OCI-LY1 (cell line): Measurements from ENCODE around the gene ZCCHC7.

Source experiments
- H2AFZ ChIP-seq: fragments of 200-600 bp; sonication (generic), shearing (Covaris generic); 2 replicates; pipeline ENCODE4 v1.6.0; 2014; ENCODE audit warnings: antibody characterized with exemption, mild to moderate bottlenecking, low read length
- H3F3A ChIP-seq: fragments of 200-600 bp; sonication (generic), shearing (Covaris generic); 2 replicates; pipeline ENCODE4 v1.6.0; 2014; ENCODE audit warnings: mild to moderate bottlenecking, antibody characterized with exemption, low read length, moderate library complexity; ENCODE audit not compliant: insufficient read depth
- H3K27ac ChIP-seq: fragments of 200-600 bp; sonication (generic); 2 replicates; pipeline ENCODE4 v1.5.1; 2014; ENCODE audit warnings: low read length, mixed run types, mild to moderate bottlenecking, low read depth; ENCODE audit not compliant: poor library complexity, severe bottlenecking
- H3K27me3 ChIP-seq: fragments of 200-600 bp; sonication (generic); 2 replicates; pipeline ENCODE4 v1.6.0; 2014; ENCODE audit warnings: antibody characterized with exemption, mild to moderate bottlenecking, low read length, moderate library complexity; ENCODE audit not compliant: insufficient read depth
- H3K36me3 ChIP-seq: fragments of 200-600 bp; sonication (generic); 2 replicates; pipeline ENCODE4 v1.6.1; 2014; ENCODE audit warnings: mild to moderate bottlenecking, antibody characterized with exemption, low read length, moderate library complexity, mixed read lengths; ENCODE audit not compliant: insufficient read depth
- H3K4me1 ChIP-seq: fragments of 200-600 bp; sonication (generic); 2 replicates; pipeline ENCODE4 v1.5.1; 2014; ENCODE audit warnings: mild to moderate bottlenecking, low read length, moderate library complexity; ENCODE audit not compliant: insufficient read depth, severe bottlenecking
- H3K4me2 ChIP-seq: fragments of 200-600 bp; sonication (generic), shearing (Covaris generic); 2 replicates; pipeline ENCODE4 v1.6.1; 2014; ENCODE audit warnings: low read length
- H3K4me3 ChIP-seq: fragments of 200-600 bp; sonication (generic); 2 replicates; pipeline ENCODE4 v1.5.1; 2014; ENCODE audit warnings: low read length, low read depth, mild to moderate bottlenecking, mixed read lengths; ENCODE audit not compliant: poor library complexity, severe bottlenecking
- H3K79me2 ChIP-seq: fragments of 200-600 bp; shearing (Covaris generic); 2 replicates; pipeline ENCODE4 v1.6.1; 2016; ENCODE audit warnings: mixed run types, low read length, mixed read lengths; ENCODE audit not compliant: insufficient read depth
- H3K9ac ChIP-seq: fragments of 200-600 bp; sonication (generic), shearing (Covaris generic); 2 replicates; pipeline ENCODE4 v1.6.1; 2014; ENCODE audit warnings: mild to moderate bottlenecking, low read length, mixed read lengths
- H3K9me2 ChIP-seq: fragments of 200-600 bp; sonication (generic), shearing (Covaris generic); 2 replicates; pipeline ENCODE4 v1.6.1; 2014; ENCODE audit warnings: low read depth, mild to moderate bottlenecking, low read length, mixed read lengths
- H3K9me3 ChIP-seq: fragments of 200-600 bp; shearing (Covaris generic); 2 replicates; pipeline ENCODE4 v1.6.1; 2014; ENCODE audit warnings: low read length, mixed read lengths
- H4K20me1 ChIP-seq: fragments of 200-600 bp; sonication (generic), shearing (Covaris generic); 2 replicates; pipeline ENCODE4 v1.6.0; 2016; ENCODE audit warnings: mild to moderate bottlenecking, low read length; ENCODE audit not compliant: insufficient read depth
- EZH2 ChIP-seq: fragments of 200-600 bp; sonication (generic), shearing (Covaris generic); IDR thresholded peaks from 2 replicates; pipeline ENCODE4 v1.8.0; 2017; ENCODE audit warnings: borderline replicate concordance, mixed run types, mild to moderate bottlenecking, antibody characterized with exemption, low read length, moderate library complexity, mixed read lengths
- TF ChIP-seq, protein P1 (sequence below): fragments of 200-600 bp; sonication (generic), shearing (Covaris generic); IDR thresholded peaks from 2 replicates; pipeline ENCODE4 v1.5.1; 2017; ENCODE audit warnings: mild to moderate bottlenecking, antibody characterized with exemption, low read length, moderate library complexity, mixed read lengths

Gene ZCCHC7

DNA sequence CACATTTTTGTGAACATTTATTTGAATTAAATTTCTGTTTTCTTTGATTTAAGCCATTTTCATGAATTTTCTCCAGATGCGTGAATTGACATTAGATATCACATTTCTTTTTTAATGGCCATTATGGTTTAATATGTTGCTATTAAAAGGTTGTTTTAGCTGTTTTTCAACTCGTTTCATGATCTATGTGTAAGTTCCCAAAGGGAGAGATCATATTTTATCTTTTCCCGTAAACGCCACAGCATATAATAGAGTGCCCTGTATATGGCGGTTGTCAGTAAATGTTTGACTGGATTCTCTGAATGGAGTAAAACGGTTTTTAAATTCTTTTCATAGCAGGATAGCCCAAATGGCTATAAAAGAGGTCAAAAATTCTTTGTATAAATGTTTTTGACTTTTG lies 35.8 kb downstream of the ZCCHC7 start:
- peaks cover 84% of the 10 kb centered on the region for H3K79me2 ChIP-seq
- H3K4me3 ChIP-seq, result no peak overlapping the region

GRCh38 chr9:37156781-37157356 lies 36.5 kb downstream of the ZCCHC7 start:
- Histone ChIP-seq H2AFZ (no peak overlapping the region), H3K36me3 (peaks cover 96% of the 10 kb centered on the region), H3K9ac (no peak overlapping the region), H3K27me3 (no peaks in the 10 kb centered on the region), H3K4me1 (peaks cover 28% of the 10 kb centered on the region), H3K9me2 (no peaks in the 10 kb centered on the region), H3F3A (no peaks in the 10 kb centered on the region), H4K20me1 (no peaks in the 10 kb centered on the region; the same call in 1 of the 2 replicates), H3K9me3 (no peaks in the 10 kb centered on the region), H3K4me2 (no peak overlapping the region), H3K27ac (no peak overlapping the region), H3K4me3 (no peak overlapping the region), H3K79me2 (peaks cover 84% of the 10 kb centered on the region)
- TF ChIP-seq EZH2, result no peak
- TF ChIP-seq, protein P1, sequence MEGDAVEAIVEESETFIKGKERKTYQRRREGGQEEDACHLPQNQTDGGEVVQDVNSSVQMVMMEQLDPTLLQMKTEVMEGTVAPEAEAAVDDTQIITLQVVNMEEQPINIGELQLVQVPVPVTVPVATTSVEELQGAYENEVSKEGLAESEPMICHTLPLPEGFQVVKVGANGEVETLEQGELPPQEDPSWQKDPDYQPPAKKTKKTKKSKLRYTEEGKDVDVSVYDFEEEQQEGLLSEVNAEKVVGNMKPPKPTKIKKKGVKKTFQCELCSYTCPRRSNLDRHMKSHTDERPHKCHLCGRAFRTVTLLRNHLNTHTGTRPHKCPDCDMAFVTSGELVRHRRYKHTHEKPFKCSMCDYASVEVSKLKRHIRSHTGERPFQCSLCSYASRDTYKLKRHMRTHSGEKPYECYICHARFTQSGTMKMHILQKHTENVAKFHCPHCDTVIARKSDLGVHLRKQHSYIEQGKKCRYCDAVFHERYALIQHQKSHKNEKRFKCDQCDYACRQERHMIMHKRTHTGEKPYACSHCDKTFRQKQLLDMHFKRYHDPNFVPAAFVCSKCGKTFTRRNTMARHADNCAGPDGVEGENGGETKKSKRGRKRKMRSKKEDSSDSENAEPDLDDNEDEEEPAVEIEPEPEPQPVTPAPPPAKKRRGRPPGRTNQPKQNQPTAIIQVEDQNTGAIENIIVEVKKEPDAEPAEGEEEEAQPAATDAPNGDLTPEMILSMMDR, result no peak

More for the DNA sequence above, 35.8 kb downstream of the ZCCHC7 start:
- H3K36me3 ChIP-seq, result peaks cover 94% of the 10 kb centered on the region
- H3F3A ChIP-seq, result no peaks in the 10 kb centered on the region
- peaks cover 23% of the 10 kb centered on the region for H3K4me1 ChIP-seq
- H3K9ac ChIP-seq, result no peak overlapping the region
- H3K27me3 ChIP-seq, result no peaks in the 10 kb centered on the region
- H2AFZ ChIP-seq, result no peak overlapping the region
- no peaks in the 10 kb centered on the region for H3K9me3 ChIP-seq
- H3K4me2 ChIP-seq, result no peak overlapping the region
- no peak overlapping the region for H3K27ac ChIP-seq
- H4K20me1 ChIP-seq, result no peaks in the 10 kb centered on the region; the same call in 1 of the 2 replicates
- H3K9me2 ChIP-seq, result no peaks in the 10 kb centered on the region
- no peak for TF ChIP-seq EZH2
- TF ChIP-seq, protein P1, result no peak

- Histone ChIP-seq H4K20me1 (no peaks in the 10 kb centered on the region; the same call in 1 of the 2 replicates), H3K79me2 (peaks cover 83% of the 10 kb centered on the region), H3K9ac (no peak overlapping the region), H3F3A (no peaks in the 10 kb centered on the region), H3K27ac (peak overlapping the region; percentile 13), H3K27me3 (no peaks in the 10 kb centered on the region), H3K4me2 (no peak overlapping the region), H3K4me1 (peaks cover 37% of the 10 kb centered on the region), H3K9me3 (no peaks in the 10 kb centered on the region), H3K9me2 (no peaks in the 10 kb centered on the region), H3K36me3 (peaks cover 94% of the 10 kb centered on the region), H3K4me3 (no peak overlapping the region), H2AFZ (no peak overlapping the region)
- TF ChIP-seq, protein P1, result no peak
- TF ChIP-seq EZH2, result no peak
These were observed 37.5 kb downstream of the ZCCHC7 start for GRCh38 chr9:37157726-37158377.
